B cell (primary cell): ENCODE data around the gene PADI4. TPM values are rescaled to one million over a fixed set of nuclear protein-coding genes. Genes with fewer than 3 reads are reported as not detected.

Source experiments
- ATAC-seq: fragments of 200-7000 bp; cut with Tn5 transposase; one replicate; pipeline ENCODE4 v1.10.0; 2021; ENCODE audit warnings: low read depth, mild to moderate bottlenecking, moderate number of reproducible peaks, moderate library complexity
- CTCF ChIA-PET: fragments of 350-600 bp; sonication (Branson Sonifier 250); formaldehyde crosslinking; loops from one replicate; lab custom pipeline; 2021; ENCODE audit warnings: antibody characterized with exemption, inconsistent platforms; lab: Charles Lee
- POLR2A ChIA-PET: fragments of 350-600 bp; sonication (Branson Sonifier 250); formaldehyde crosslinking; loops from one replicate; lab custom pipeline; 2021; ENCODE audit warnings: antibody characterized with exemption; lab: Charles Lee
- DNase-seq: peaks from one replicate; pipeline ENCODE4 v3.0.0; 2013
- H2AFZ ChIP-seq: 2 replicates; pipeline ENCODE4 v1.6.1; 2012; ENCODE audit warnings: mild to moderate bottlenecking, low read depth, low read length; ENCODE audit not compliant: insufficient read depth, poor library complexity, severe bottlenecking
- H3K27ac ChIP-seq, 2 donors: 1 replicate in 1 of 2; 2 replicates in 1 of 2; pipeline ENCODE4 v1.5.1; 2012 to 2013; ENCODE audit warnings: low read length in 2 of 2, mild to moderate bottlenecking in 2 of 2, moderate library complexity in 1 of 2
- H3K27me3 ChIP-seq, 4 experiments: fragments of 200-600 bp in 1 of 4; sonication (generic) in 1 of 4; replicated peaks in 1 of 4; 1 replicate in 2 of 4; 2 replicates in 2 of 4; pipeline versions ENCODE4 v1.6.1 to v1.7.0; 2013 to 2016; ENCODE audit warnings: low read length in 3 of 4, mild to moderate bottlenecking in 2 of 4, mixed read lengths in 1 of 4, moderate library complexity in 1 of 4; ENCODE audit not compliant: insufficient read depth in 4 of 4, control insufficient read depth in 3 of 4; ENCODE audit errors: control extremely low read depth in 1 of 4
- H3K36me3 ChIP-seq, 2 experiments: replicated peaks in 1 of 2; 1 replicate in 1 of 2; 2 replicates in 1 of 2; pipeline versions ENCODE4 v1.6.1 to v1.7.1; 2013; ENCODE audit warnings: low read length in 1 of 2; ENCODE audit not compliant: insufficient read depth in 2 of 2, control insufficient read depth in 1 of 2; ENCODE audit errors: control extremely low read depth in 1 of 2, extremely low read depth in 1 of 2
- H3K4me1 ChIP-seq, 2 donors: fragments of 200-600 bp in 1 of 2; sonication (generic) in 1 of 2; 1 replicate in 1 of 2; 2 replicates in 1 of 2; pipeline versions ENCODE4 v1.5.1 to v1.6.1; 2013 to 2017; ENCODE audit warnings: low read length in 2 of 2; ENCODE audit not compliant: control insufficient read depth in 2 of 2, insufficient read depth in 2 of 2
- H3K4me2 ChIP-seq: replicated peaks from 2 replicates; pipeline ENCODE3; 2012; ENCODE audit warnings: mild to moderate bottlenecking, low read depth, low read length; ENCODE audit not compliant: poor library complexity, severe bottlenecking
- H3K4me3 ChIP-seq, 5 experiments: fragments of 200-600 bp in 1 of 5; sonication (generic) in 1 of 5; 1 replicate in 3 of 5; 2 replicates in 2 of 5; pipeline versions ENCODE4 v1.5.1 to v1.7.0; 2011 to 2016; ENCODE audit warnings: low read length in 4 of 5, mild to moderate bottlenecking in 4 of 5, low read depth in 2 of 5, control low read depth in 1 of 5, moderate library complexity in 1 of 5; ENCODE audit not compliant: insufficient read depth in 1 of 5; ENCODE audit errors: control extremely low read depth in 1 of 5, extremely low read depth in 1 of 5
- H3K79me2 ChIP-seq: fragments of 200-600 bp; sonication (generic); one replicate; pipeline ENCODE4 v1.6.0; 2016; ENCODE audit warnings: low read length; ENCODE audit not compliant: control insufficient read depth, insufficient read depth
- H3K9ac ChIP-seq: fragments of 200-600 bp; sonication (generic); 2 replicates; pipeline ENCODE4 v1.6.1; 2017; ENCODE audit warnings: mild to moderate bottlenecking, low read length, moderate library complexity
- H3K9me3 ChIP-seq, 3 donors: one replicate each; pipeline versions ENCODE4 v1.6.1 to v1.7.1; 2013; ENCODE audit warnings: low read length in 2 of 3; ENCODE audit not compliant: control insufficient read depth in 2 of 3, insufficient read depth in 1 of 3; ENCODE audit errors: control extremely low read depth in 1 of 3
- H4K20me1 ChIP-seq: 2 replicates; pipeline ENCODE4 v1.6.0; 2012; ENCODE audit warnings: mild to moderate bottlenecking, low read length; ENCODE audit not compliant: insufficient read depth, control insufficient read depth, poor library complexity, severe bottlenecking
- H3K27ac Mint-ChIP-seq: one replicate; pipeline ENCODE4 v1.8.0; 2021; ENCODE audit warnings: mixed read lengths
- H3K27me3 Mint-ChIP-seq: one replicate; pipeline ENCODE4 v1.8.0; 2021; ENCODE audit warnings: mixed read lengths
- H3K4me1 Mint-ChIP-seq: one replicate; pipeline ENCODE4 v1.8.0; 2021; ENCODE audit warnings: mixed read lengths
- H3K4me3 Mint-ChIP-seq: one replicate; pipeline ENCODE4 v1.8.0; 2021; ENCODE audit warnings: mixed read lengths
- H3K9me3 Mint-ChIP-seq: one replicate; pipeline ENCODE4 v1.8.0; 2022; ENCODE audit warnings: mixed read lengths; ENCODE audit not compliant: insufficient read depth
- CTCF ChIP-seq: fragments of 200-600 bp; IDR thresholded peaks from one replicate; pipeline ENCODE4 v1.8.0; 2022; ENCODE audit warnings: antibody characterized with exemption, mild to moderate bottlenecking
- EZH2 ChIP-seq: IDR thresholded peaks from 2 replicates; pipeline ENCODE4 v1.6.1; 2012; ENCODE audit warnings: borderline replicate concordance, low read depth, mild to moderate bottlenecking, moderate library complexity, low read length; ENCODE audit not compliant: insufficient read depth, poor library complexity, severe bottlenecking
- WGBS: methylation state at CpG from one replicate; pipeline ENCODE4 v1.1.5; 2013; ENCODE audit warnings: missing lambda C conversion rate; ENCODE audit not compliant: insufficient coverage; 5-methylcytosine and 5-hydroxymethylcytosine counted together
- intact Hi-C: fragments of 100-400 bp; cut with micrococcal nuclease; formaldehyde crosslinking; loops from one replicate; pipeline ENCODE4 v1.10.0; 2022
- polyA plus RNA-seq: library from polyadenylated mRNA; depleted of rRNA; stranded (reverse); fragments of >200 nt; gene quantifications from 2 replicates; pipeline ENCODE4 v1.2.3, GENCODE V29; 2012
- total RNA-seq, 2 donors: library from RNA; stranded (reverse); fragments of 120-200 nt in 1 of 2; gene quantifications; 1 replicate in 1 of 2; 2 replicates in 1 of 2; pipeline versions ENCODE4 v1.2.3 to v1.2.4, GENCODE V29; 2013 to 2022

PADI4 gene
- total and polyA plus RNA-seq, 2 donors (not counting 1 experiment from before 2014, with no cell fraction given): 0.44 to 0.85 TPM

- intact Hi-C loops: no loop called here
- DNase-seq (no peak), ATAC-seq (no peak)
- Mint-ChIP-seq H3K9me3 (no peaks in the 10 kb centered on the region), H3K4me1 (no peaks in the 10 kb centered on the region), H3K27me3 (no peaks in the 10 kb centered on the region), H3K27ac (no peak overlapping the region), H3K4me3 (no peak overlapping the region)
- no peak overlapping the region for H3K4me2 ChIP-seq
- TF ChIP-seq CTCF (no peak), EZH2 (no peak)
- H3K27me3 ChIP-seq: peaks cover 0 to 4% (median 0%) of the 10 kb centered on the region in 4 experiments
- no peak overlapping the region for H2AFZ ChIP-seq
- no peaks in the 10 kb centered on the region for H3K36me3 ChIP-seq
- H4K20me1 ChIP-seq: no peaks in the 10 kb centered on the region
- CTCF ChIA-PET: no interaction called here
- WGBS: 90% methylated on average over 4 of the region's 5 CpGs
- no peak overlapping the region for H3K4me3 ChIP-seq
- H3K9ac ChIP-seq: no peak overlapping the region
- H3K9me3 ChIP-seq: peaks cover 0 to 7% (median 0%) of the 10 kb centered on the region in 3 donors
- H3K79me2 ChIP-seq: no peaks in the 10 kb centered on the region
- H3K27ac ChIP-seq: no peak overlapping the region
- H3K4me1 ChIP-seq: no peaks in the 10 kb centered on the region
- POLR2A ChIA-PET: no interaction called here
Measured at GRCh38 chr1:17264470-17264869, 43.5 kb upstream of the PADI4 start.

GRCh38 chr1:17265162-17265561 is 42.8 kb upstream of the PADI4 start:
- H3K9me3 Mint-ChIP-seq: no peaks in the 10 kb centered on the region
- no peak overlapping the region for H3K4me3 ChIP-seq
- no peak overlapping the region for H3K9ac ChIP-seq
- WGBS: no CpG with 5 or more reads among the region's 2 CpGs
- H3K4me3 Mint-ChIP-seq: no peak overlapping the region
- no peaks in the 10 kb centered on the region for H4K20me1 ChIP-seq
- H3K79me2 ChIP-seq: no peaks in the 10 kb centered on the region
- no peaks in the 10 kb centered on the region for H3K4me1 ChIP-seq
- no peaks in the 10 kb centered on the region for H3K27me3 ChIP-seq
- H3K9me3 ChIP-seq: peaks cover 0 to 7% (median 0%) of the 10 kb centered on the region in 3 donors
- intact Hi-C loops: no loop called here
- H3K4me2 ChIP-seq: no peak overlapping the region
- no peak overlapping the region for H2AFZ ChIP-seq
- ChIA-PET CTCF (no interaction called here), POLR2A (no interaction called here)
- H3K27me3 Mint-ChIP-seq: no peaks in the 10 kb centered on the region
- ATAC-seq: no peak
- no peaks in the 10 kb centered on the region for H3K36me3 ChIP-seq
- DNase-seq: no peak
- no peak overlapping the region for H3K27ac Mint-ChIP-seq
- no peak overlapping the region for H3K27ac ChIP-seq
- no peaks in the 10 kb centered on the region for H3K4me1 Mint-ChIP-seq
- TF ChIP-seq EZH2 (no peak), CTCF (no peak)
